Cerebellar nuclear complex (tissue), 1 donor: Measurements from ENCODE around the gene PCDH8.
"Not testable (repeated sequence)": the region's sequence is repeated elsewhere in the genome, so short reads cannot be mapped to it uniquely, and the experiment has no call there.

Experiments
- DNase-seq, 2 experiments: peaks; one replicate each; lab custom pipeline; 2025; lab: John Stamatoyannopoulos, UW

The PCDH8 gene

DNA sequence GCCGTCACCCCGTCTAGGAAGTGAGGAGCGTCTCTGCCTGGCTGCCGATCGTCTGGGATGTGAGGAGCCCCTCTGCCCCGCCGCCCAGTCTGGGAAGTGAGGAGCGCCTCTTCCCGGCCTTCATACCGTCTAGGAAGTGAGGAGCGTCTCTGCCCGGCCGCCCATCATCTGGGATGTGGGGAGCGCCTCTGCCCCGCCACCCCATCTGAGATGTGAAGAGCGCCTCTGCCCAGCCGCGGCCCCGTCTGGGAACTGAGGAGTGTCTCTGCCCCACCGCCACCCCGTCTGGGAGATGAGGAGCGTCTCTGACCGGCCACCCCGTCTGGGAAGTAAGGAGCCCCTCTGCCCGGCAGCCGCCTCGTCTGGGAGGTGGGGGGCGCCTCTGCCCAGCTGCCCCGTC is 30.6 kb downstream of the PCDH8 start:
- not testable (repeated sequence) for DNase-seq

DNA sequence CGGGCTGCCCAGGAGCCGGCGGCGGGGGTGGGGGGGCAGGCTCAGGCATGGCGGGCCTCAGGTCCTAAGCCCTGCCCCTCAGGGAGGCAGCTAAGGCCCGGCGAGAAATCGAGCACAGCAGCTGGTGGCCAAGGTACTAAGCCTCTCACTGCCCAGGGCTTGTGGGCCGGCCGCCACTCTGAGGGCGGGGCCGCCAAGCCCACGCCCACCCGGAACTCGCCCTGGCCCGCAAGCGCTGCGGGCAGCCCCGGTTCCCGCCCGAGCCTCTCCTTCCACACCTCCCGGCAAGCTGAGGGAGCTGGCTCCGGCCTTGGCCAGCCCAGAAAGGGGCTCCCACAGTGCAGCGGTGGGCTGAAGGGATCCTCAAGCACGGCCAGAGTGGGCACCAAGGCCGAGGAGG is 33.1 kb downstream of the PCDH8 start:
- DNase-seq = no peak

DNA sequence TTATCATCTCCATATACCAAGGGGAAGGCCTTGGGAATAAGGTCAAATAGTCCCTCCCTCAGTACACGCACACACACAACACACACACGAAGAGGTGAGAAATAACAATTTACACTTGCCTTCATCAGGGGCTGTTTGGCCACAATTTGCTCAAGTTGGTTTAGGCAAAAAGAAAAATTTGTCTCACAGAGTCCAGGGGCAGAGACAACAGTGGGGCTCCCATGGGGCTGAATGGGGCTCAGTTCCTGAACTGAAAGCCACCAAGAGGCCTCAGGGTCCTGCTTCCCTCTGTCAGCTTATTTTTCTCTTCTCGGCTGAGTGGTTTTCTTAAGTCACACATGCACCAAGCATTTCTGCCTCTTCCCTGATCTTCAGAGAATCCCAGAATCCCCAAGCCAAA is 35.5 kb downstream of the PCDH8 start:
- no peak for DNase-seq

DNA sequence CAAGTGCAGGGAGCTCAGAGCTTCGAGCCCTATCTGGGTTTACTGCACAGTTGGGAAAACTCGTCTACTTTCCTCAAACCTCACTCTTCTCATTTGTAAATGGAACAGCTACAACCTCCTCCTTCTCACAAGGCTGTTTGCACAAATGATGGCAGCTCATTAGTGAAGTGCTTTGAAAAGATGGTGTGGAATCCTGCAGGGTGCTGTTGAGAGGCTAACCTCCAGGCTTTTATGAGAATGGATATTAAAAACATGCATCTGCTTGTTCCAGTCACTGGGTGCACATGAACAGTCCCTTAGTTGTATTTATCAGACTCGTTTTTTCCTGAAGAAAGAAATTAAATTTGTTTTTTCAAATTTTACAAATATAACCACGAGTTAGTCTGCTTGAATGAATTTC is 36.6 kb downstream of the PCDH8 start:
- no peak for DNase-seq

DNA sequence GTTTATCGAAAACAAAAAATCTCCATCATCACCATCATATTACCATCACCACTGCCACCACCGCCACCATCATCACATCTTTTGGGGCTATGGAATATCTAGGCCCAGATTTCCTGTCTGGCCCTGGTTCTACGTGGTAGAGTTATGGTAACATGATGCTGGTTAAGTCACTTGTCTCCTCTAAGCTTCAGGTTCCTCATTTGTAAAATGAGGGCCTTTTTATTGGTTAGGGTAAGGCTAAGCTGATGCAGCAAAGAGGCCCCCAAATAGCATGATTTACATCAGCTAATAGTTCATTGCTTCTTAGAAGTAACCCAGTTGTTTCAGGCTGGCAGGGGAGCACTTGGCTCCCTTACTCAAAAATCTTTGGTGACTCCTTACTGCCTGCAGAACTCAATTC is 37.9 kb downstream of the PCDH8 start:
- DNase-seq = no peak

DNA sequence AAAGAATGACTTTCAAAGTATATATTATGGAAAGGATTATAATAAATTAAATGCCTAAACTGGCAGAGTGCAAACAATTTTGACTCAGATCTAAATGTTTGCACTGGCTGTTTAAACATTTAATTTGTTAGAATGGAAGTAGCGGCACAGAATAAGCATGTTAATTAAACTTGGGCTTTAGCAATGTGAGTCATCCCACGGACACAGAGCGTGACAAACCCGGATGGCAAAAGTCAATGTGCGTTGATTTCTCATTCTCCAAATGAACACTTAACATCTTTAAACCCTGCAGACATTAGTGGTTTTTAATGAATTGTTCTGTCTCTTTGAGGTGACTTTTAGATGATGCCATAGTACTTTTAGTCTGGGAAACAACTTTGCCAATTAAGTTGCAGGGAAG is 38.4 kb downstream of the PCDH8 start:
- DNase-seq = no peak

DNA sequence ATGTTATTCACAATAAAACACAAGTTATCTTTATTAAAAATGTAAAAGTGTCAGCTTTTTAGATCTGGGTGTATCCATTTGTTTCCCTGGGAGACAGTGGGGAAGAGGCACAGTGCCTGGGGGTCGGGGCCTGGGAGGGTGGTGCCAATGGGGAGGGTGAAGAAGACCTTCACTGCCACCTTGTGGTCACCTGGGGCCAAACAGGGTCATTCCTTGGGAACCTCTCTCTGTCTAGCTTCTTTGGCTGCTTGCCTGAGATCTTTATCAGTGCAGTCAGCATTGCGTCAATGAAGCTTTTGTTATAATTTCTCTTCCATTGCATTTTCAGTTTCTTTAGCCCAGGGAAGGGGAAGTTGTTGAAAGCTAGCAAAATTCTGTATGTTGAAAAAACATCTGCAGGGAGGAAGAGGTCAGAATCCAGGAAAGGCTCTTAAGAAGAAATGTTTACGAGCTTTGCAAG is 39.1 kb downstream of the PCDH8 start:
- no peak for DNase-seq

DNA sequence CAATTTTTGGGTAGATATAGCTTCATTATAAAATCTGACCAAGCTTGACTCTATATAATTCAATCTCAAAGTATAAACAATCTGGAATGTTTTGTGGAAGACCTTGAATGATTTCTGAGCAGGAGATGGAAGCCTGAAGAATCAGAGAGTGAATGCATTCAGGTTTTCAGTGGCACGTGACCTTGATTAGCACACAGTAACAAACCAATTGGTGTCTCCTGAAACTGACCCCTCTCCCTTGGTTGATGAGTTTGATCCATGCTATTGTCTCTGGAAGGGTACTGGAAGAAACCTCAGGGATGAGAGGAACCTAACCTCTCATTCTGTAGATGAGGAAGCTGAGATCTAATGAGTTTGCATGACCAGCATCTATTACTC is 39.6 kb downstream of the PCDH8 start:
- no peak for DNase-seq

DNA sequence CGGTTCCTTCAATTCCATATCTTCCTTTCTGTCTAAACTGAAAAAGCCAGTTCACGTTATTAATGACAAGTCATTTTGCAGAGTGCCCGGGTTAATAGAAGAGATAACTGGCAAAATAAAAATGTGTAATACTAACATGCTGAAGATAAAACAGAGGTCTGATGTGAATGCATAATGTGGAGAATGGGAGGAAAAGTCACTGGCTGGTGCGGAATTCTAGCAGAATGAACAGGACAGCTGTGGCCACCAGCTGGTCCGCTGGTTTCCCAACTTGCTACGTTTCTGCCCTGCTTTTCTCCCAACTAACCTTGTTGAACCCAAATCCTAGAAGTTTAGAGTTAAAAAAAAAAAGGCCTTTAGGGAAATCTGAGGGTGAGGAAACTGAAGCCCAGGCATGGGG is 42.4 kb downstream of the PCDH8 start:
- DNase-seq = no peak

DNA sequence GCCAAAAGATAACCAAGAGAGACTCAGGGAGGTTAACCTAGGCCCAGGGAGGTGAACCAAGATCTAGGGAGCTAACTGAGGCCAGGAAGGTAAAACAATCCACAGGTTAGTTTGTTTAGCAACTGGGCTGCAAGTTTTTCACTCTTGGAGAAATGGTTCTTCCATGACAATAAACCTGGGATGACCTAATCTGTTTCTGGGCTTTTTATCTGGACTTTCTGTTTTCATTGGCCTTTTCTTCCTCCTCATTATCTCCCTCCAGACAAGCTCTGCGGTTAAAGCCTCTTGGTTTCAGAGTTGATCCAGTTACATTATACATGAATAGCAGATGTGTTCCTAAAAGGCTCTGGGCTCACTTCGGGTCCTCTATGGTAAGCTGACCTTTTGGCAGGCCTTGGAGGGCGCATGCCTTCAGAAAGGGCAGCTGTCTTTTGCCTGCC is 44.2 kb downstream of the PCDH8 start:
- DNase-seq = no peak

DNA sequence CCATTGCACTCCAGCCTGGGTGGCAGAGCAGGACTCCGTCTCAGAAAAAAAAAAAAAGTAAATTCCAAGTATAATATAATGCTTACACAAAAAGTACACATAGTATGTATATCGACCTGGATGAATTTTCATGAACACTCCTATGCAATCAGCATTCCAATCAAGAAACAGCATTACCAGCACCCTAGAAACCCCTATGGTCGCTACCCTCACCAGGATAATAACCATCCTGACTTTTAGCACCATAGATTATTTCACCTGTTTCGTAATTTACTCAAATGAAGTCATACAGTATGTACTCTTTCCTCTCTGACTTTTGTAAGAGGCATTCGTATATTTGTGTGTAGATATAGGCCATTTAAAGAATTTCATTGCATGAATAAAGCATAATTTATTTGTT is 47.6 kb downstream of the PCDH8 start:
- DNase-seq = no peak

DNA sequence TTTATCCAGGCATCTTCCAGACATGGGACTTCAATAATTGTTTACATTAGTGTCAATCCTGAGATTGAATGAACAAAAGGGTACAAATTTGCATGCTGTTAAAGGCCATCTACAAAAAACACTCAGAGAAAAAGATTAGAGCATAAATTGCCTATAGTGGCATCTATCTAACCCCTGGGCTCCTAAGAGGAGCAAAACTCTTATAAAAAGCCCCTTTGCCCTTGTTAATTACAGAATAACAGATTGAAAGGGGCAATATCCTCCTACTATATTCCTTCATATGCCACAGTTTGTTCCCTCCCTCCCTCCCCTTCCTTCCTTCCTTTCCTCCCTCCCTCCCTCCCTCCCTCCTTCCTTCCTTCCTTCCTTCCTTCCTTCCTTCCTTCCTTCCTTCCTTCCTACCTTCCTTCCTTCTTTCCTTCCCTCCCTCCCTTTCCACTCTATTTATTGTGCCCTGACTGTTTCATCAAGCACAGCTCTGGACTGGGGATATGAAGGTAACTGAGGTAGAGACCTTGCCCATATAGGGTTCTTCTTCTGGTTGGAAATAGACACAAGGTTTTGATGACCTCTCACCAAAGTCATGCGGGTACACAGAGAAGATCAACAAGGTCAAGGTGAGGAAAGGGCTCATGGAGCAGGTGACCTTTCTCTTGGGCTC is 49.5 kb downstream of the PCDH8 start:
- DNase-seq = no peak

DNA sequence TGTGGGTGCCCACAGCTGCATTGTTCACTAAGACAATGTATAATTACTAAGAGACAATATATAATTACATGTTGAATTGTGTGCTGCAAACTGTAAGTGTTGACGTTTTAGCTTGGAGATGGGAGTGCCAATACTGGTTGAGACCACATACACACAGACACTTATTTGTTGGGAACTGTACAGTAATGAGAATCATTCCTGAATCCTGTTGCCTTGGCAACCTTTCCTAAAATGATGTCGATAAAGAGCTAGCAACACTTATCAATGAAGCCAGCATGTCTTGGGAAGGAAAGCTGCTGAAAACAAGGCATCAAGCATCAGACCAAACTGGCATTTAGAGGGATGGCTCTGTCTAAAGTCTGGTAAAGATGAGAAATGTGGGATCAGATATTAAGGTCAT is 51.3 kb downstream of the PCDH8 start:
- no peak for DNase-seq

DNA sequence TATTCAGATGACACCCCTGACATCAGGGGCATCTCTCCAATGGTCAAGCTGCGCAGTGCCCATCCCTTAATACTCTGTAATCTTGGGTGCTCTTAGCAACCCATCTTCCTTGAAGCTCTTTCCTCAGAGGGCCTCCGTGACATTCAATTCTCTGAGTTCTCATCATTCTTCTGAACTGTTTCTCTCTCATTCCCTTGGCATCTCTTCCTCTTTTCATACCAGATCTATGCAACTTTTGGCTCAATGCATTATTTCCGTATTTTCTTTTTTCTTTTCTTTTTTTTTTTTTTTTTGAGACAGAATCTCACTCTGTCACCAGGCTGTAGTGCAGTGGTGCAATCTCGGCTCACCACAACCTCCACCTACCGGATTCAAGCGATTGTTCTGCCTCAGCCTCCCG is 53.9 kb downstream of the PCDH8 start:
- no peak for DNase-seq

DNA sequence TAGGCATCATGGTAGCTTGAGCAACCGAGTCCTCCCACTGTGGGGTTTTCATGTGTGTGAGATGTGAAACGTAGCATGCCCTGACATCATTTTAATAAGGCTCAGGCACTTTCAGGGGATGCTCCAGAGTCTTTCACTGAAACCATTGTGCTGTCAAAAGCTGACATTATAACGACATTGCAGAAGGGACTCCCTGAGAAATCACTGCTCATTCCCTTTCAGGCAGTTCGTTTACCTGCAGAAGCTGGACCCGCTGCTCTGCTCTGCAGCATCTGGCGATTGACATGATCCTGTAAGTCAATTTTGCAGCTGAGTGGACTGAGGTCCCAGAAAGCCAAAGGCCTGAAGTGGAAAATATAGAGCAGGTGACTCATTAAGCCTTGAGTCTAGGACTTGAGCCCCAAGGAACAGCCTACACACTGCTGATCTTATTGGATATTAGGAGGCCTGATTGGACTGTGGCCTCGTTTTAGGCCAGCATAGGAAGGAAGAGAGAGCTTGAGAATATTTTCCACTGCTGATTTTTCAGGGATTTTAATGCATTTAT is 54.9 kb downstream of the PCDH8 start:
- DNase-seq = no peak
